ENCODE results near the gene FIBP.

DNA sequence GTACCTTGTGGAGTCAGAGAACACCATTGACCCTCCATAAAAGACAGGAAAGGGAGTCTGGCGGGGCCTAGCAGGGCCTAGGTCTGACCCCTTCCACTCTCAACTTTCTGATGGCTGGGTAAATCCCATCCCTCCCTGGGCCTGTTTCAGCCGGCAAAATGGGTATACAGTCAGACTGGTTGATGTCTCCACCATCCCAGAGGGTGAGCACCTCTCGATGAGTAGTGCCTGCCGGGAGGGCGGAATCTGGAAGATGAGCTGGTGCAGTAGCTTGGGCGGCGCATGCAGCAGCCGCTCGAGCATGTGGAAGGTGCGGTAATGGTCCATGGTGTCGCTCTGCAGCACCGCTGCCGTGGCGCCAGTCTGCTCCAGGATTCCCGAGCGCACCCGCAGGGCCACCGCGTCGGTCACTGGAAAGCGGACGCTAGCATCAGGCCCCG is 528 bp downstream of the FIBP start:
- no peak for TF ChIP-seq YY1 (IDR thresholded peaks at IDR 0.05; ENCODE audit: insufficient read depth, insufficient read length)
- TF ChIP-seq ZNF274 (IDR thresholded peaks at IDR 0.05; ENCODE audit: low read depth, low read length), result no peak
